Measurements from ENCODE around the gene MTHFSD. TPM values are rescaled to one million over a fixed set of nuclear protein-coding genes. Genes with fewer than 3 reads are reported as not detected.

MTHFSD gene
- polyA plus RNA-seq, 1 donor from 2014 or later: 19.1 TPM

- Mint-ChIP-seq H3K27ac (peak overlapping the region in 1 of 3 donors; percentile 40), H3K4me3 (peak overlapping the region; percentile 13 to 89 (median 69)), H3K36me3 (no peaks in the 10 kb centered on the region), H3K27me3 (peaks cover 56% of the 10 kb centered on the region), H3K9me3 (no peaks in the 10 kb centered on the region), H3K4me1 (peaks cover 0 to 5% (median 3%) of the 10 kb centered on the region in 3 donors)
These were observed 21.7 kb upstream of the MTHFSD start for GRCh38 chr16:86576591-86577313.

- peaks cover 50% of the 10 kb centered on the region for H3K27me3 Mint-ChIP-seq
- peak overlapping the region; percentile 13 to 89 (median 78) for H3K4me3 Mint-ChIP-seq
- peak overlapping the region in 2 of 3 donors; percentile 40 to 67 for H3K27ac Mint-ChIP-seq
- H3K36me3 Mint-ChIP-seq: no peaks in the 10 kb centered on the region
- no peaks in the 10 kb centered on the region for H3K9me3 Mint-ChIP-seq
- H3K4me1 Mint-ChIP-seq: peaks cover 0 to 5% (median 3%) of the 10 kb centered on the region in 3 donors
These were observed 20.9 kb upstream of the MTHFSD start for GRCh38 chr16:86575754-86576557.

- Mint-ChIP-seq H3K4me3 (peak overlapping the region in 3 of 4 donors; percentile 13 to 89 (median 75)), H3K27me3 (peaks cover 50% of the 10 kb centered on the region), H3K4me1 (peaks cover 3 to 5% (median 3%) of the 10 kb centered on the region in 3 donors)
These were observed 20.2 kb upstream of the MTHFSD start for GRCh38 chr16:86575095-86575685.

GRCh38 chr16:86574646-86575045 lies 19.6 kb upstream of the MTHFSD start:
- Mint-ChIP-seq H3K27me3 (peaks cover 50% of the 10 kb centered on the region), H3K27ac (peak overlapping the region in 1 of 3 donors; percentile 14), H3K36me3 (no peaks in the 10 kb centered on the region), H3K4me1 (peaks cover 3 to 5% (median 3%) of the 10 kb centered on the region in 3 donors), H3K4me3 (no peak overlapping the region), H3K9me3 (peaks cover 0 to 2% (median 0%) of the 10 kb centered on the region in 3 donors)

More at GRCh38 chr16:86575095-86575685, 20.2 kb upstream of the MTHFSD start:
- H3K36me3 Mint-ChIP-seq: no peaks in the 10 kb centered on the region
- no peak overlapping the region for H3K27ac Mint-ChIP-seq
- H3K9me3 Mint-ChIP-seq: peaks cover 0 to 2% (median 0%) of the 10 kb centered on the region in 3 donors

GRCh38 chr16:86573646-86574508 lies 18.8 kb upstream of the MTHFSD start:
- Mint-ChIP-seq H3K4me3 (peak overlapping the region in 1 of 4 donors; percentile 1), H3K27me3 (peaks cover 55% of the 10 kb centered on the region), H3K27ac (peak overlapping the region in 1 of 3 donors; percentile 45), H3K9me3 (peaks cover 0 to 2% (median 0%) of the 10 kb centered on the region in 3 donors), H3K36me3 (no peaks in the 10 kb centered on the region), H3K4me1 (peaks cover 3 to 5% (median 3%) of the 10 kb centered on the region in 3 donors)

GRCh38 chr16:86573215-86573614 lies 18.2 kb upstream of the MTHFSD start:
- Mint-ChIP-seq H3K36me3 (no peaks in the 10 kb centered on the region), H3K4me3 (no peak overlapping the region), H3K4me1 (peaks cover 3% of the 10 kb centered on the region in 3 donors), H3K27me3 (peaks cover 58% of the 10 kb centered on the region), H3K9me3 (peaks cover 0 to 2% (median 0%) of the 10 kb centered on the region in 3 donors), H3K27ac (peak overlapping the region in 1 of 3 donors; percentile 45)

- Mint-ChIP-seq H3K27ac (no peak overlapping the region), H3K4me1 (peaks cover 2 to 3% (median 3%) of the 10 kb centered on the region in 3 donors), H3K27me3 (peaks cover 53% of the 10 kb centered on the region), H3K36me3 (no peaks in the 10 kb centered on the region), H3K4me3 (no peak overlapping the region), H3K9me3 (peaks cover 0 to 2% (median 0%) of the 10 kb centered on the region in 3 donors)
These were observed 17.6 kb upstream of the MTHFSD start for GRCh38 chr16:86572606-86573005.

- Mint-ChIP-seq H3K27me3 (peaks cover 53% of the 10 kb centered on the region), H3K4me1 (peaks cover 2 to 3% (median 3%) of the 10 kb centered on the region in 3 donors), H3K4me3 (no peak overlapping the region), H3K9me3 (peaks cover 0 to 2% (median 0%) of the 10 kb centered on the region in 3 donors), H3K36me3 (no peaks in the 10 kb centered on the region), H3K27ac (no peak overlapping the region)
These were observed 17.0 kb upstream of the MTHFSD start for GRCh38 chr16:86572041-86572521.

- peak overlapping the region in 1 of 4 donors; percentile 12 for H3K4me3 Mint-ChIP-seq
These were observed 16.5 kb upstream of the MTHFSD start for GRCh38 chr16:86571530-86571915.

GRCh38 chr16:86570558-86571529 lies 15.8 kb upstream of the MTHFSD start:
- H3K27me3 Mint-ChIP-seq: peaks cover 48% of the 10 kb centered on the region
- H3K9me3 Mint-ChIP-seq: peaks cover 0 to 2% (median 0%) of the 10 kb centered on the region in 3 donors
- peak overlapping the region in 2 of 3 donors; percentile 49 to 78 for H3K27ac Mint-ChIP-seq
- H3K4me1 Mint-ChIP-seq: peaks cover 0 to 3% (median 0%) of the 10 kb centered on the region in 3 donors
- H3K36me3 Mint-ChIP-seq: no peaks in the 10 kb centered on the region
- peak overlapping the region in 3 of 4 donors; percentile 12 to 71 (median 66) for H3K4me3 Mint-ChIP-seq

More at GRCh38 chr16:86571530-86571915, 16.5 kb upstream of the MTHFSD start:
- H3K36me3 Mint-ChIP-seq: no peaks in the 10 kb centered on the region
- peaks cover 0 to 2% (median 0%) of the 10 kb centered on the region in 3 donors for H3K9me3 Mint-ChIP-seq
- H3K27ac Mint-ChIP-seq: peak overlapping the region in 2 of 3 donors; percentile 49 to 78
- peaks cover 50% of the 10 kb centered on the region for H3K27me3 Mint-ChIP-seq
- H3K4me1 Mint-ChIP-seq: peaks cover 2 to 3% (median 3%) of the 10 kb centered on the region in 3 donors

GRCh38 chr16:86569701-86570447 lies 14.8 kb upstream of the MTHFSD start:
- Mint-ChIP-seq H3K9me3 (peaks cover 0 to 2% (median 0%) of the 10 kb centered on the region in 3 donors), H3K27me3 (peaks cover 51% of the 10 kb centered on the region), H3K36me3 (no peaks in the 10 kb centered on the region), H3K4me1 (peaks cover 0 to 3% (median 0%) of the 10 kb centered on the region in 3 donors), H3K27ac (peak overlapping the region in 2 of 3 donors; percentile 69 to 86), H3K4me3 (peak overlapping the region in 2 of 4 donors; percentile 26 to 71)
